Fibroblast of lung (primary cell): ENCODE measurements around the gene PDSS2. TPM values are rescaled to one million over a fixed set of nuclear protein-coding genes. Genes with fewer than 3 reads are reported as not detected.
A peak's percentile ranks its signal among the peaks of the same experiment; 100 is the strongest.

ENCODE experiments used
- DNase-seq, 2 donors: peaks; one replicate each; pipeline versions ENCODE4 v3.0.0 to v3.0.0-alpha.2; 2010; ENCODE audit warnings: low read depth in 2 of 2
- H2AFZ ChIP-seq: 2 replicates; pipeline ENCODE4 v1.5.1; 2012; ENCODE audit warnings: low read length, control low read depth, inconsistent platforms
- H3K27ac ChIP-seq: 2 replicates; pipeline ENCODE4 v1.5.1; 2011; ENCODE audit warnings: low read length, control low read depth; ENCODE audit not compliant: insufficient read depth
- H3K27me3 ChIP-seq: 2 replicates; pipeline ENCODE4 v1.5.1; 2011; ENCODE audit warnings: mild to moderate bottlenecking, low read length; ENCODE audit not compliant: control insufficient read depth, insufficient read depth
- H3K36me3 ChIP-seq: 2 replicates; pipeline ENCODE4 v1.5.1; 2011; ENCODE audit warnings: low read length; ENCODE audit not compliant: control insufficient read depth, insufficient read depth
- H3K4me1 ChIP-seq: 2 replicates; pipeline ENCODE4 v1.5.1; 2011; ENCODE audit warnings: low read length; ENCODE audit not compliant: control insufficient read depth, insufficient read depth; ENCODE audit errors: extremely low read depth
- H3K4me2 ChIP-seq: 2 replicates; pipeline ENCODE4 v1.5.1; 2011; ENCODE audit warnings: low read length, control low read depth; ENCODE audit not compliant: insufficient read depth; ENCODE audit errors: extremely low read depth
- H3K4me3 ChIP-seq, 4 experiments: fragments of 200-600 bp in 1 of 4; sonication (generic) in 1 of 4; replicated peaks in 1 of 4; 2 replicates each; pipeline ENCODE4 v1.5.1; 2011 to 2016; ENCODE audit warnings: low read length in 4 of 4, low read depth in 3 of 4, mild to moderate bottlenecking in 3 of 4, control low read depth in 2 of 4, inconsistent platforms in 1 of 4, mixed read lengths in 1 of 4; ENCODE audit not compliant: insufficient read depth in 1 of 4; ENCODE audit errors: control extremely low read depth in 1 of 4
- H3K79me2 ChIP-seq: 2 replicates; pipeline ENCODE4 v1.5.1; 2012; ENCODE audit warnings: mild to moderate bottlenecking, low read length, inconsistent platforms; ENCODE audit not compliant: control insufficient read depth, insufficient read depth
- H3K9ac ChIP-seq: 2 replicates; pipeline ENCODE4 v1.5.1; 2011; ENCODE audit warnings: mild to moderate bottlenecking, low read length, control low read depth; ENCODE audit not compliant: insufficient read depth
- H3K9me3 ChIP-seq: 2 replicates; pipeline ENCODE4 v1.5.1; 2012; ENCODE audit warnings: low read depth, low read length; ENCODE audit not compliant: control insufficient read depth, insufficient read depth
- H4K20me1 ChIP-seq: 2 replicates; pipeline ENCODE4 v1.5.1; 2011; ENCODE audit warnings: low read length; ENCODE audit not compliant: control insufficient read depth, insufficient read depth; ENCODE audit errors: extremely low read depth
- CTCF ChIP-seq, 2 donors: IDR thresholded peaks in 1 of 2; conservative IDR thresholded peaks in 1 of 2; 1 replicate in 1 of 2; 2 replicates in 1 of 2; pipeline ENCODE4 v1.5.1; 2011 to 2012; ENCODE audit warnings: low read length in 2 of 2, control low read depth in 1 of 2, inconsistent platforms in 1 of 2, low read depth in 1 of 2, mild to moderate bottlenecking in 1 of 2
- EZH2 ChIP-seq: IDR thresholded peaks from 2 replicates; pipeline ENCODE4 v1.5.1; 2012; ENCODE audit warnings: low read length, control low read depth, mild to moderate bottlenecking; ENCODE audit errors: missing control alignments
- polyA plus RNA-seq, 2 donors: library from polyadenylated mRNA; depleted of rRNA in 1 of 2; stranded (reverse) in 1 of 2; unstranded in 1 of 2; fragments of >200 nt; gene quantifications; 2 replicates each; pipeline ENCODE4 v1.2.1, GENCODE V29; 2011 to 2012; ENCODE audit warnings: missing spikeins in 1 of 2
- total RNA-seq: library from RNA; depleted of rRNA; stranded (reverse); fragments of >200 nt; gene quantifications from 2 replicates; pipeline ENCODE4 v1.2.1, GENCODE V29; 2014

The PDSS2 gene
- total and polyA plus RNA-seq, 2 donors (not counting 1 experiment from before 2014, with no cell fraction given): 12.1 to 13.8 TPM

GRCh38 chr6:107108201-107108890 lies 351.0 kb downstream of the PDSS2 start:
- no peak overlapping the region for H3K27ac ChIP-seq
- no peaks in the 10 kb centered on the region for H3K79me2 ChIP-seq
- H3K27me3 ChIP-seq: no peaks in the 10 kb centered on the region
- H2AFZ ChIP-seq: no peak overlapping the region
- no peaks in the 10 kb centered on the region for H4K20me1 ChIP-seq
- H3K4me2 ChIP-seq: no peak overlapping the region
- no peaks in the 10 kb centered on the region for H3K4me1 ChIP-seq
- H3K36me3 ChIP-seq: no peaks in the 10 kb centered on the region
- no peak overlapping the region for H3K9ac ChIP-seq
- H3K9me3 ChIP-seq: no peaks in the 10 kb centered on the region
- peak in 1 of 2 donors; percentile 75 for DNase-seq
- TF ChIP-seq CTCF (conservative IDR thresholded peaks at IDR 0.05 in 1 of 2, IDR thresholded peaks at IDR 0.05 in 1 of 2; ENCODE audit: low read depth in 1 of 2, low read length in 2 of 2): no peak
- TF ChIP-seq EZH2: no peak
- no peak overlapping the region for H3K4me3 ChIP-seq

GRCh38 chr6:107107791-107108190 lies 351.6 kb downstream of the PDSS2 start:
- H3K4me1 ChIP-seq: no peaks in the 10 kb centered on the region
- H3K27me3 ChIP-seq: no peaks in the 10 kb centered on the region
- no peaks in the 10 kb centered on the region for H4K20me1 ChIP-seq
- no peak for TF ChIP-seq EZH2
- no peak for TF ChIP-seq CTCF (conservative IDR thresholded peaks at IDR 0.05 in 1 of 2, IDR thresholded peaks at IDR 0.05 in 1 of 2; ENCODE audit: low read depth in 1 of 2, low read length in 2 of 2)
- H3K27ac ChIP-seq: no peak overlapping the region
- DNase-seq: no peak
- H3K4me2 ChIP-seq: no peak overlapping the region
- no peak overlapping the region for H3K4me3 ChIP-seq
- H2AFZ ChIP-seq: no peak overlapping the region
- no peaks in the 10 kb centered on the region for H3K79me2 ChIP-seq
- H3K36me3 ChIP-seq: no peaks in the 10 kb centered on the region
- H3K9ac ChIP-seq: no peak overlapping the region
- H3K9me3 ChIP-seq: no peaks in the 10 kb centered on the region

- Histone ChIP-seq H3K9me3 (no peaks in the 10 kb centered on the region), H4K20me1 (no peaks in the 10 kb centered on the region), H3K36me3 (no peaks in the 10 kb centered on the region), H3K9ac (no peak overlapping the region), H3K4me3 (no peak overlapping the region), H3K27me3 (no peaks in the 10 kb centered on the region), H3K4me2 (no peak overlapping the region), H3K79me2 (no peaks in the 10 kb centered on the region), H3K27ac (no peak overlapping the region), H2AFZ (no peak overlapping the region), H3K4me1 (no peaks in the 10 kb centered on the region)
- no peak for DNase-seq
- no peak for TF ChIP-seq CTCF (conservative IDR thresholded peaks at IDR 0.05 in 1 of 2, IDR thresholded peaks at IDR 0.05 in 1 of 2; ENCODE audit: low read depth in 1 of 2, low read length in 2 of 2)
- TF ChIP-seq EZH2: no peak
These were observed 353.2 kb downstream of the PDSS2 start for GRCh38 chr6:107106165-107106564.
